ACC112 (cell line): ENCODE results near the gene MSH3.
"Not testable (repeated sequence)": the region's sequence is repeated elsewhere in the genome, so short reads cannot be mapped to it uniquely, and the experiment has no call there.

Source experiments
- H2AFZ ChIP-seq: fragments of 200-600 bp; sonication (generic); one replicate; pipeline ENCODE4 v1.6.0; 2017; ENCODE audit warnings: antibody characterized with exemption, low read length; ENCODE audit not compliant: unreplicated experiment
- H3K27ac ChIP-seq: fragments of 200-600 bp; sonication (generic); 2 replicates; pipeline ENCODE4 v1.5.1; 2014; ENCODE audit warnings: low read depth, mild to moderate bottlenecking, antibody characterized with exemption, low read length, moderate library complexity
- H3K27me3 ChIP-seq: fragments of 200-600 bp; sonication (generic); 2 replicates; pipeline ENCODE4 v1.6.1; 2014; ENCODE audit warnings: mild to moderate bottlenecking, antibody characterized with exemption, low read length, moderate library complexity, mixed read lengths; ENCODE audit not compliant: insufficient read depth
- H3K36me3 ChIP-seq: fragments of 200-600 bp; sonication (generic); 2 replicates; pipeline ENCODE4 v1.6.1; 2016; ENCODE audit warnings: mild to moderate bottlenecking, antibody characterized with exemption, low read length, moderate library complexity, mixed read lengths; ENCODE audit not compliant: insufficient read depth
- H3K4me1 ChIP-seq: fragments of 200-600 bp; sonication (generic); one replicate; pipeline ENCODE4 v1.6.1; 2016; ENCODE audit warnings: low read length, mixed read lengths; ENCODE audit not compliant: insufficient read depth, unreplicated experiment, control insufficient read depth
- H3K4me3 ChIP-seq: fragments of 200-600 bp; sonication (generic); 2 replicates; pipeline ENCODE4 v1.5.1; 2014; ENCODE audit warnings: mild to moderate bottlenecking, low read depth, low read length
- H3K79me2 ChIP-seq: fragments of 200-600 bp; sonication (generic); one replicate; pipeline ENCODE4 v1.6.0; 2016; ENCODE audit warnings: low read length; ENCODE audit not compliant: control insufficient read depth, unreplicated experiment, insufficient read depth

The MSH3 gene

GRCh38 chr5:80846422-80846821, 192.0 kb downstream of the MSH3 start:
- not testable (repeated sequence) for H3K4me3 ChIP-seq, H3K27ac ChIP-seq, H2AFZ ChIP-seq, H3K79me2 ChIP-seq, H3K27me3 ChIP-seq, H3K4me1 ChIP-seq
- peaks cover 11% of the 10 kb centered on the region; the same call in 1 of the 2 replicates for H3K36me3 ChIP-seq

GRCh38 chr5:80850168-80850567, 195.7 kb downstream of the MSH3 start:
- not testable (repeated sequence) for H3K4me3 ChIP-seq, H3K79me2 ChIP-seq, H2AFZ ChIP-seq, H3K27ac ChIP-seq, H3K27me3 ChIP-seq, H3K4me1 ChIP-seq
- peaks cover 16% of the 10 kb centered on the region for H3K36me3 ChIP-seq

- no peak overlapping the region for H3K4me3 ChIP-seq
- no peaks in the 10 kb centered on the region for H3K4me1 ChIP-seq
- no peaks in the 10 kb centered on the region for H3K79me2 ChIP-seq
- no peak overlapping the region for H2AFZ ChIP-seq
- peaks cover 20% of the 10 kb centered on the region for H3K36me3 ChIP-seq
- H3K27ac ChIP-seq: no peak overlapping the region
- no peaks in the 10 kb centered on the region for H3K27me3 ChIP-seq
Measured at GRCh38 chr5:80852331-80853245, 198.1 kb downstream of the MSH3 start.

GRCh38 chr5:80853413-80853812, 199.0 kb downstream of the MSH3 start:
- Histone ChIP-seq H3K79me2 (no peaks in the 10 kb centered on the region), H3K27ac (no peak overlapping the region), H3K4me3 (no peak overlapping the region), H3K27me3 (no peaks in the 10 kb centered on the region), H2AFZ (no peak overlapping the region), H3K36me3 (peaks cover 19% of the 10 kb centered on the region), H3K4me1 (no peaks in the 10 kb centered on the region)

GRCh38 chr5:80854583-80854982, 200.1 kb downstream of the MSH3 start:
- H3K4me1 ChIP-seq: no peaks in the 10 kb centered on the region
- H3K79me2 ChIP-seq: no peaks in the 10 kb centered on the region
- no peak overlapping the region for H3K27ac ChIP-seq
- no peaks in the 10 kb centered on the region for H3K27me3 ChIP-seq
- no peak overlapping the region for H2AFZ ChIP-seq
- peaks cover 13% of the 10 kb centered on the region for H3K36me3 ChIP-seq
- no peak overlapping the region for H3K4me3 ChIP-seq

GRCh38 chr5:80860924-80861613, 206.6 kb downstream of the MSH3 start:
- Histone ChIP-seq H3K27me3 (no peaks in the 10 kb centered on the region), H3K36me3 (no peaks in the 10 kb centered on the region), H3K27ac (no peak overlapping the region), H3K79me2 (no peaks in the 10 kb centered on the region), H2AFZ (no peak overlapping the region), H3K4me1 (no peaks in the 10 kb centered on the region), H3K4me3 (no peak overlapping the region)

GRCh38 chr5:80863708-80864107, 209.3 kb downstream of the MSH3 start:
- H3K36me3 ChIP-seq: no peaks in the 10 kb centered on the region
- H2AFZ ChIP-seq: no peak overlapping the region
- H3K4me1 ChIP-seq: no peaks in the 10 kb centered on the region
- H3K79me2 ChIP-seq: no peaks in the 10 kb centered on the region
- no peaks in the 10 kb centered on the region for H3K27me3 ChIP-seq
- no peak overlapping the region for H3K27ac ChIP-seq
- H3K4me3 ChIP-seq: no peak overlapping the region

- no peak overlapping the region for H3K4me3 ChIP-seq
- H3K27me3 ChIP-seq: no peaks in the 10 kb centered on the region
- no peaks in the 10 kb centered on the region for H3K4me1 ChIP-seq
- H3K27ac ChIP-seq: no peak overlapping the region
- H3K36me3 ChIP-seq: no peaks in the 10 kb centered on the region
- H3K79me2 ChIP-seq: no peaks in the 10 kb centered on the region
- no peak overlapping the region for H2AFZ ChIP-seq
Measured at GRCh38 chr5:80864109-80864508, 209.7 kb downstream of the MSH3 start.

- H3K36me3 ChIP-seq: no peaks in the 10 kb centered on the region
- H3K27ac ChIP-seq: no peak overlapping the region
- H3K4me1 ChIP-seq: no peaks in the 10 kb centered on the region
Measured at GRCh38 chr5:80864706-80865435, 210.4 kb downstream of the MSH3 start.

GRCh38 chr5:80865551-80865950, 211.1 kb downstream of the MSH3 start:
- H3K79me2 ChIP-seq: no peaks in the 10 kb centered on the region
- no peak overlapping the region for H2AFZ ChIP-seq
- H3K27ac ChIP-seq: no peak overlapping the region
- H3K4me3 ChIP-seq: no peak overlapping the region
- H3K27me3 ChIP-seq: no peaks in the 10 kb centered on the region
- no peaks in the 10 kb centered on the region for H3K4me1 ChIP-seq
- H3K36me3 ChIP-seq: no peaks in the 10 kb centered on the region

More at GRCh38 chr5:80864706-80865435, 210.4 kb downstream of the MSH3 start:
- H2AFZ ChIP-seq: no peak overlapping the region
- H3K4me3 ChIP-seq: no peak overlapping the region
- H3K79me2 ChIP-seq: no peaks in the 10 kb centered on the region
- H3K27me3 ChIP-seq: no peaks in the 10 kb centered on the region
